H1 (cell line): Measurements from ENCODE around the gene MARCHF9. TPM values are rescaled to one million over a fixed set of nuclear protein-coding genes. Genes with fewer than 3 reads are reported as not detected.

Experiments
- CTCF ChIA-PET: fragments of 300-600 bp; sonication (Branson Sonifier 250); formaldehyde crosslinking; loops from one replicate; lab custom pipeline; 2021; ENCODE audit not compliant: partially characterized antibody; lab: Charles Lee
- POLR2A ChIA-PET: fragments of 300-600 bp; sonication (Branson Sonifier 250); formaldehyde crosslinking; loops from one replicate; lab custom pipeline; 2021; ENCODE audit warnings: inconsistent platforms; ENCODE audit not compliant: partially characterized antibody; lab: Charles Lee
- DNase-seq, 2 experiments: peaks; one replicate each; pipeline versions ENCODE4 v3.0.0 to v3.0.0-alpha.2; 2010 to 2022; ENCODE audit warnings: low spot score in 2 of 2, low read depth in 1 of 2, mixed read lengths in 1 of 2
- FAIRE-seq: peaks from 2 replicates; lab custom pipeline; 2011; peaks lifted over from hg19 to GRCh38; lab: Jason Lieb, UNC
- H2AFZ ChIP-seq: 2 replicates; pipeline ENCODE4 v1.8.1; 2012; ENCODE audit warnings: low read length, inconsistent platforms
- H2AK5ac ChIP-seq: 2 replicates; pipeline ENCODE4 v1.6.1; 2013; ENCODE audit warnings: low read depth, low read length
- H2BK120ac ChIP-seq: replicated peaks from 2 replicates; pipeline ENCODE3; 2013; ENCODE audit warnings: low read depth, low read length, inconsistent platforms
- H2BK12ac ChIP-seq: 2 replicates; pipeline ENCODE4 v1.6.1; 2013; ENCODE audit warnings: low read depth, low read length
- H2BK15ac ChIP-seq: 2 replicates; pipeline ENCODE4 v1.6.1; 2013; ENCODE audit warnings: low read length
- H2BK20ac ChIP-seq: 2 replicates; pipeline ENCODE4 v1.6.1; 2013; ENCODE audit warnings: low read length
- H2BK5ac ChIP-seq: 2 replicates; pipeline ENCODE4 v1.6.1; 2013; ENCODE audit warnings: low read depth, low read length
- H3K14ac ChIP-seq: 2 replicates; pipeline ENCODE4 v1.6.1; 2013; ENCODE audit warnings: inconsistent platforms; ENCODE audit not compliant: insufficient read length
- H3K18ac ChIP-seq: 2 replicates; pipeline ENCODE4 v1.6.1; 2013; ENCODE audit warnings: low read length; ENCODE audit errors: extremely low read depth
- H3K23ac ChIP-seq: 2 replicates; pipeline ENCODE4 v1.6.1; 2013; ENCODE audit warnings: inconsistent platforms; ENCODE audit not compliant: insufficient read length
- H3K23me2 ChIP-seq: 2 replicates; pipeline ENCODE4 v1.6.1; 2013; ENCODE audit warnings: low read depth, low read length
- H3K27ac ChIP-seq: 2 replicates; pipeline ENCODE4 v1.6.1; 2011; ENCODE audit warnings: low read depth, low read length, inconsistent platforms
- H3K27me3 ChIP-seq, 4 experiments: replicated peaks in 1 of 4; 1 replicate in 1 of 4; 2 replicates in 3 of 4; pipeline versions ENCODE4 v1.6.1 to v1.8.1; 2011 to 2013; ENCODE audit warnings: low read length in 3 of 4, mild to moderate bottlenecking in 3 of 4, inconsistent platforms in 2 of 4, mixed read lengths in 2 of 4, moderate library complexity in 1 of 4; ENCODE audit not compliant: control insufficient read depth in 3 of 4, insufficient read depth in 3 of 4; ENCODE audit errors: extremely low read depth in 1 of 4
- H3K36me3 ChIP-seq, 4 experiments: 2 replicates each; pipeline versions ENCODE4 v1.6.1 to v1.8.1; 2011 to 2013; ENCODE audit warnings: mild to moderate bottlenecking in 4 of 4, low read length in 3 of 4, moderate library complexity in 2 of 4, control low read depth in 1 of 4, inconsistent platforms in 1 of 4; ENCODE audit not compliant: insufficient read depth in 4 of 4, control insufficient read depth in 2 of 4
- H3K4ac ChIP-seq: replicated peaks from 2 replicates; pipeline ENCODE3; 2013; ENCODE audit warnings: low read length, low read depth, mixed read lengths, inconsistent platforms; ENCODE audit not compliant: insufficient read length
- H3K4me1 ChIP-seq, 4 experiments: replicated peaks in 1 of 4; 1 replicate in 1 of 4; 2 replicates in 3 of 4; pipeline versions ENCODE4 v1.6.1 to v1.8.1; 2011 to 2013; ENCODE audit warnings: low read length in 3 of 4, inconsistent platforms in 2 of 4, mixed read lengths in 1 of 4; ENCODE audit not compliant: insufficient read depth in 4 of 4, control insufficient read depth in 3 of 4
- H3K4me2 ChIP-seq, 2 experiments: 2 replicates each; pipeline versions ENCODE4 v1.6.1 to v1.8.1; 2011 to 2013; ENCODE audit warnings: low read depth in 2 of 2, low read length in 2 of 2, control low read depth in 1 of 2, inconsistent platforms in 1 of 2, mild to moderate bottlenecking in 1 of 2; ENCODE audit not compliant: insufficient read depth in 1 of 2
- H3K4me3 ChIP-seq, 4 experiments: fragments of 200-600, 300-600 bp in 1 of 4; sonication (generic), shearing (Covaris generic), sonication (Bioruptor Twin) in 1 of 4; 2 replicates each; pipeline versions ENCODE4 v1.5.1 to v1.8.1; 2011 to 2016; ENCODE audit warnings: low read length in 4 of 4, low read depth in 3 of 4, control low read depth in 2 of 4, inconsistent platforms in 2 of 4, mild to moderate bottlenecking in 2 of 4, mixed read lengths in 1 of 4, moderate library complexity in 1 of 4; ENCODE audit not compliant: insufficient read depth in 2 of 4; ENCODE audit errors: extremely low read depth in 1 of 4
- H3K56ac ChIP-seq: replicated peaks from 2 replicates; pipeline ENCODE3; 2013; ENCODE audit warnings: low read depth, mild to moderate bottlenecking, mixed read lengths, low read length, inconsistent platforms; ENCODE audit not compliant: insufficient read length
- H3K79me1 ChIP-seq: 2 replicates; pipeline ENCODE4 v1.6.1; 2013; ENCODE audit warnings: low read depth, low read length, control low read depth
- H3K79me2 ChIP-seq, 2 experiments: 2 replicates each; pipeline versions ENCODE4 v1.6.1 to v1.8.1; 2012 to 2013; ENCODE audit warnings: low read length in 2 of 2, mild to moderate bottlenecking in 2 of 2, inconsistent platforms in 1 of 2; ENCODE audit not compliant: insufficient read depth in 2 of 2, control insufficient read depth in 1 of 2
- H3K9ac ChIP-seq, 4 experiments: replicated peaks in 1 of 4; 1 replicate in 1 of 4; 2 replicates in 3 of 4; pipeline versions ENCODE4 v1.6.1 to v1.8.1; 2011 to 2013; ENCODE audit warnings: low read depth in 3 of 4, low read length in 3 of 4, control low read depth in 2 of 4, mild to moderate bottlenecking in 2 of 4, moderate library complexity in 2 of 4, inconsistent platforms in 1 of 4; ENCODE audit errors: extremely low read depth in 1 of 4
- H3K9me3 ChIP-seq, 2 experiments: 2 replicates each; pipeline versions ENCODE4 v1.6.1 to v1.8.1; 2012 to 2013; ENCODE audit warnings: mild to moderate bottlenecking in 2 of 2, moderate library complexity in 2 of 2, control low read depth in 1 of 2, inconsistent platforms in 1 of 2, low read depth in 1 of 2, low read length in 1 of 2, mixed read lengths in 1 of 2; ENCODE audit not compliant: insufficient read depth in 2 of 2
- H4K20me1 ChIP-seq, 2 experiments: replicated peaks in 1 of 2; 2 replicates each; pipeline versions ENCODE3 to v1.8.1; 2011 to 2013; ENCODE audit warnings: inconsistent platforms in 2 of 2, low read length in 2 of 2, mild to moderate bottlenecking in 1 of 2; ENCODE audit not compliant: insufficient read depth in 2 of 2, control insufficient read depth in 1 of 2
- H4K5ac ChIP-seq: 2 replicates; pipeline ENCODE4 v1.6.1; 2013; ENCODE audit warnings: low read length, low read depth, mixed read lengths, inconsistent platforms; ENCODE audit not compliant: insufficient read length
- H4K8ac ChIP-seq: 2 replicates; pipeline ENCODE4 v1.8.0; 2013; ENCODE audit warnings: mild to moderate bottlenecking, moderate library complexity, low read length, inconsistent platforms; ENCODE audit not compliant: insufficient read depth; ENCODE audit errors: extremely low read depth
- H4K91ac ChIP-seq: replicated peaks from 2 replicates; pipeline ENCODE3; 2013; ENCODE audit warnings: low read length, mixed read lengths, inconsistent platforms; ENCODE audit not compliant: insufficient read length
- CBX5 ChIP-seq: fragments of 300-800, 300-1000 bp; sonication (generic); IDR thresholded peaks from 2 replicates; pipeline ENCODE4 v1.7.1; 2016; ENCODE audit warnings: antibody characterized with exemption, low read length, low read depth
- EGR1 ChIP-seq: IDR thresholded peaks from 2 replicates; pipeline ENCODE4 v1.6.1; 2011; ENCODE audit warnings: low read depth, low read length, borderline replicate concordance
- GTF2F1 ChIP-seq: IDR thresholded peaks from 2 replicates; pipeline ENCODE4 v1.6.1; 2012; ENCODE audit warnings: low read depth, low read length, improper control_type of control experiment, borderline replicate concordance
- HDAC2 ChIP-seq, 2 experiments: fragments of 300-600 bp in 1 of 2; sonication (generic) in 1 of 2; IDR thresholded peaks; 2 replicates each; pipeline ENCODE4 v1.6.1; 2011 to 2012; ENCODE audit warnings: low read depth in 2 of 2, low read length in 2 of 2, mild to moderate bottlenecking in 2 of 2, moderate library complexity in 2 of 2, borderline replicate concordance in 1 of 2, inconsistent platforms in 1 of 2
- NRF1 ChIP-seq: IDR thresholded peaks from 2 replicates; pipeline ENCODE4 v1.6.1; 2011; ENCODE audit warnings: mild to moderate bottlenecking, low read depth, low read length, improper control_type of control experiment
- POLR2A ChIP-seq, 2 experiments: IDR thresholded peaks; 1 replicate in 1 of 2; 2 replicates in 1 of 2; pipeline ENCODE4 v1.6.1; 2011; ENCODE audit warnings: low read depth in 2 of 2, low read length in 2 of 2, mild to moderate bottlenecking in 2 of 2; ENCODE audit errors: control extremely low read depth in 1 of 2
- SRF ChIP-seq: IDR thresholded peaks from 2 replicates; pipeline ENCODE4 v1.6.1; 2011; ENCODE audit warnings: mild to moderate bottlenecking, low read depth, low read length, moderate library complexity
- TBP ChIP-seq: IDR thresholded peaks from 2 replicates; pipeline ENCODE4 v1.6.1; 2011; ENCODE audit warnings: low read depth, low read length, improper control_type of control experiment
- WGBS, 2 experiments: shearing (Covaris generic) in 1 of 2; methylation state at CpG; one replicate each; pipeline versions ENCODE4 v1.1.6 to v1.1.7; 2013 to 2015; ENCODE audit warnings: low lambda C conversion rate in 2 of 2, mixed read lengths in 2 of 2, inconsistent platforms in 1 of 2, low coverage in 1 of 2, missing lambda C conversion rate in 1 of 2; ENCODE audit not compliant: insufficient replicate concordance in 2 of 2, insufficient coverage in 1 of 2, insufficient read length in 1 of 2; ENCODE audit errors: extremely low coverage in 1 of 2, missing lambda C conversion rate in 1 of 2; 5-methylcytosine and 5-hydroxymethylcytosine counted together
- polyA plus RNA-seq, 7 experiments: library from polyadenylated mRNA; depleted of rRNA in 3 of 7; stranded (reverse) in 5 of 7; unstranded in 2 of 7; fragments of >200 nt in 5 of 7; fragments of 200-250 nt in 2 of 7; gene quantifications; 1 replicate in 5 of 7; 2 replicates in 1 of 7; 4 replicates in 1 of 7; pipeline versions ENCODE4 v1.2.1 to v1.2.3, GENCODE V29; 2011 to 2013; ENCODE audit warnings: missing spikeins in 2 of 7, mixed read lengths in 2 of 7
- total RNA-seq: library from RNA; stranded (reverse); fragmentation: NEBNext Ultra II Directional; extraction: Animal tissue kit (Norgen Biotek cat#: 25700); gene quantifications from 2 replicates; pipeline ENCODE4 v1.2.1, GENCODE V29; 2021

MARCHF9 gene
- total and polyA plus RNA-seq, 2 of the 8 experiments (the other 6 are each of a cell fraction or from before 2014, with no cell fraction given) = 6.4 to 7.8 TPM

DNA sequence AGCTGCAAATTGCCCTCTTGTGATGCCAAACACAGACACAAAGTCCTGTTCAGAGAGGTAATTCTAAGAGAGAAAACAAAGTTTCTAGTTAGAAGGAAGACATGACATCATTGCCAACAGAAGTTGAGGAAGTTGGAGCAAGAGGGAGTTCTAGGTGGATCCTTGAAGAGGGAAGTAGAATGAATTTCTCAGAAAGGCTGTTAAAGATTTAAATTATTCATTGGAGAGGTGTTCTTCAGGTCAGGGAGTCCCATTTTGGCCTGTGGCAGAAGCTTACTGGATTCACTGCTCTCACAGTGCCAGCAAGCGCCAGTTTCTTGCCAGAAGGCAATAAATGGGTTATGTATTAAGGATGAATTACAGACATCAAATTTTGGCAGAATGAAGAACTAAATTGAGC, 43.0 kb downstream of the MARCHF9 start:
- H3K23ac ChIP-seq = no peak overlapping the region
- H4K8ac ChIP-seq = no peak overlapping the region
- no peaks in the 10 kb centered on the region for H3K79me2 ChIP-seq
- H4K5ac ChIP-seq = no peak overlapping the region
- H2BK120ac ChIP-seq = no peak overlapping the region
- WGBS, 2 experiments = 100% methylated on average over 1 of the region's 1 CpG; no CpG with 5 or more reads in 1 of the 2 experiments
- H4K20me1 ChIP-seq = no peaks in the 10 kb centered on the region
- FAIRE-seq (no peak), DNase-seq (no peak)
- no peak overlapping the region for H3K18ac ChIP-seq
- no peak overlapping the region for H3K9ac ChIP-seq
- no peaks in the 10 kb centered on the region for H3K27me3 ChIP-seq
- H2AFZ ChIP-seq = no peak overlapping the region
- H2AK5ac ChIP-seq = no peak overlapping the region
- TF ChIP-seq NRF1 (no peak), HDAC2 (IDR thresholded peaks at IDR 0.05; ENCODE audit: borderline replicate concordance in 1 of 2, low read depth in 2 of 2, low read length in 2 of 2) (no peak), GTF2F1 (no peak), POLR2A (IDR thresholded peaks at IDR 0.05; ENCODE audit: control extremely low read depth in 1 of 2, low read depth in 2 of 2, low read length in 2 of 2) (no peak), SRF (no peak), TBP (no peak), EGR1 (no peak), CBX5 (no peak)
- H3K36me3 ChIP-seq = peaks cover 2 to 26% (median 16%) of the 10 kb centered on the region in 4 experiments; a peak in 7 of 8 replicates
- no peaks in the 10 kb centered on the region; the same call in 1 of the 2 replicates for H3K79me1 ChIP-seq
- H2BK20ac ChIP-seq = no peak overlapping the region
- H3K14ac ChIP-seq = no peak overlapping the region
- ChIA-PET CTCF (interaction anchor here (0.7 to 6.9 kb wide), 3 partner anchors 9 to 115 kb away, joined by 3 to 146 read pairs (median 3); partner anchors contain the start of gene AVIL), POLR2A (interaction anchor here (8.0 kb wide), 1 partner anchor 20 kb away, joined by 71 read pairs; the partner anchor contains the start of gene AVIL)
- no peak overlapping the region for H3K4ac ChIP-seq
- H2BK5ac ChIP-seq = no peak overlapping the region
- H3K4me2 ChIP-seq = no peak overlapping the region
- H2BK15ac ChIP-seq = no peak overlapping the region
- H2BK12ac ChIP-seq = no peak overlapping the region
- H3K23me2 ChIP-seq = no peaks in the 10 kb centered on the region
- H3K4me3 ChIP-seq = no peak overlapping the region
- H3K9me3 ChIP-seq = no peaks in the 10 kb centered on the region
- H4K91ac ChIP-seq = no peak overlapping the region
- no peak overlapping the region for H3K27ac ChIP-seq
- H3K56ac ChIP-seq = no peak overlapping the region
- no peaks in the 10 kb centered on the region for H3K4me1 ChIP-seq
